NCI-H2029 (cell line): ENCODE results near the gene MYO5A.

ENCODE experiments used
- DNase-seq: peaks from one replicate; lab custom pipeline; 2025; lab: John Stamatoyannopoulos, UW

Gene MYO5A

GRCh38 chr15:52362497-52362896 lies 166.2 kb downstream of the MYO5A start:
- DNase-seq, result no peak

- no peak for DNase-seq
Measured at GRCh38 chr15:52361975-52362494, 166.6 kb downstream of the MYO5A start.

- DNase-seq, result no peak
Measured at GRCh38 chr15:52361494-52361893, 167.2 kb downstream of the MYO5A start.

GRCh38 chr15:52360229-52361203 lies 168.2 kb downstream of the MYO5A start:
- no peak for DNase-seq

- DNase-seq, result no peak
Measured at GRCh38 chr15:52359722-52360121, 169.0 kb downstream of the MYO5A start.

GRCh38 chr15:52357949-52358348 lies 170.7 kb downstream of the MYO5A start:
- no peak for DNase-seq

- no peak for DNase-seq
Measured at GRCh38 chr15:52352086-52352485, 176.6 kb downstream of the MYO5A start.

- DNase-seq, result no peak
Measured at GRCh38 chr15:52351206-52351908, 177.3 kb downstream of the MYO5A start.

GRCh38 chr15:52350423-52350822 lies 178.3 kb downstream of the MYO5A start:
- DNase-seq, result no peak

GRCh38 chr15:52349052-52349700 lies 179.5 kb downstream of the MYO5A start:
- DNase-seq, result no peak

- DNase-seq, result no peak
Measured at GRCh38 chr15:52348056-52348745, 180.5 kb downstream of the MYO5A start.

GRCh38 chr15:52344592-52344991 lies 184.1 kb downstream of the MYO5A start:
- DNase-seq, result no peak

GRCh38 chr15:52343831-52344230 lies 184.8 kb downstream of the MYO5A start:
- no peak for DNase-seq

- DNase-seq, result no peak
Measured at GRCh38 chr15:52340093-52340492, 188.6 kb downstream of the MYO5A start.

GRCh38 chr15:52338891-52339290 lies 189.8 kb downstream of the MYO5A start:
- no peak for DNase-seq

- no peak for DNase-seq
Measured at GRCh38 chr15:52338058-52338457, 190.6 kb downstream of the MYO5A start.

GRCh38 chr15:52337198-52337853 lies 191.4 kb downstream of the MYO5A start:
- DNase-seq, result no peak

GRCh38 chr15:52336529-52336928 lies 192.2 kb downstream of the MYO5A start:
- DNase-seq, result no peak

GRCh38 chr15:52334491-52335160 lies 194.1 kb downstream of the MYO5A start:
- no peak for DNase-seq

- no peak for DNase-seq
Measured at GRCh38 chr15:52331490-52332240, 197.0 kb downstream of the MYO5A start.
